GM21526 (cell line): ENCODE data around the gene ARL15.

Experiments used
- ATAC-seq: cut with Tn5 transposase; IDR thresholded peaks from one replicate; pipeline ENCODE4 v1.9.1; 2021; ENCODE audit warnings: moderate library complexity; ENCODE audit not compliant: unreplicated experiment, low FRiP score

ARL15 gene

DNA sequence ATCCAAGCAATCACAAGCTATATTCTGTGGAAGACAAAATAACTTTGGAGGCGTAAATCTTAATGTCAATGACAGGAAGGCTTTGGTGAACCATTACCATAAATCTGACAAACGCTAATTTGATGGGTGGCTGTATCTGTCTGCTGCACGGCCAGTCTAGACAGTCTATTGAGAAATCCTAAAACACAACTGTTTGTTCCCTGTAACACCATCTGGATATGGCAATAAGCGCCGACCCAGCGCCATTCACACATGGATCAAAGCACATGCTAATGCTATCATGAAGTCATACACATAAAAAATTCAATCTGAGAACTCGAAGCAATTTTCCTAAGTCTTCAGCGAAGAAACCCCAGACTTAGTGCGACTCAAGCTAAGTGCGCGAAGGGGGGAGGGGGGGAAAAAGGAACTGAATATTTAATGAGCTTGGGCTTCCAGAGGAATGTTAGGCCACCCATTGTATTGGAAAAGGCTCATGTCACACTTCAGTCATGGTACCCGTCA, 95.1 kb downstream of the ARL15 start:
- no peak for ATAC-seq

GRCh38 chr5:54214722-54215121, 95.7 kb downstream of the ARL15 start:
- ATAC-seq: no peak

GRCh38 chr5:54212331-54212730, 98.0 kb downstream of the ARL15 start:
- no peak for ATAC-seq

DNA sequence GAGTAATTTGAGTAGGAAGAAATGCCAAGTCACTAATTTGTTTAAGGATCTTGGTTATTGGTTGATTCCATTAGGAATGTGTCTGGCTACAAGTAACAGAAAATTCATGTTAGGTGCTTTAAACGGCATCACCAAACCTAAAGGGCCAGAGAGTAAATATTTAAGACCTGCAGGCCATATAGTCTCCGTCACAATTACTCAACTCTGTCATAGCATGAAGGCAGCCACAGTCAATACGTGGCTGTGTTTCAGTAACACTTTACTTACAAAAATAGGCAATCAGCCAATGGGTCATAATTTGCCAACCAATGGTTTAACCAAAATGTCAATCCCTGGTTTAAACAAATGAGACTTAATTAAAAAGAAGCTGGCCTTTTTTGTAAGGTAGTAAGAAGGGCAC, 98.5 kb downstream of the ARL15 start:
- no peak for ATAC-seq

- no peak for ATAC-seq
These were observed 102.8 kb downstream of the ARL15 start for GRCh38 chr5:54207566-54207965.

DNA sequence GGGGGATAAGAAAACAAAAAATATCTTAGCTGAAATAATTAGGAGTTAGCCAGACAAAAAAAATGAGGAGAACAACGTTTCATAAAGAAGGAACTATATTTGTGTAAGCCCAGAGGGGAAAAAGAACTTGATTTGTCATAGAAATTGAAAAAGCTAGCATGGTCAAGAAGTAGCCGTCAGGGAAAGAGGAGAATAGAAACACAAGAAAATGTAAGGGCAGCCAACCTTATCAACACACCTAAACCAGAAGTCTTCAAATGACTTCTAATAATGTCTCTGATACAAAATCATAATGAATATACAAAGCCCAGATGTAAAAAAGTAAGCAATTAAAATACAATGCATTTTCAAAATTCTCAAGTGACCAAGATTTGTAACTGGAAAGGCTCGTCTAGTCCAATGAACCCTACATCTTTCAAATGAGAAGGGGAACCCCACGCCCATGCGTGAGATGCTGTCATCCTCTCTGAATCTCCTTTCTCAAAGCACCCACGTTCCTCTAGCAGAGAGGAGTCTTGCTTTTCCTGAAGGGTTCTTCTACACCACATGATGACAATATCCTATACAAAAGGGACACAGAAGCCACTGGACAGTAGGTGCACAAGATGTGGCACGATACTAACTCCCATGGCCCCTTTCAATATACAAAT, 103.7 kb downstream of the ARL15 start:
- no peak for ATAC-seq

GRCh38 chr5:54205918-54206317, 104.5 kb downstream of the ARL15 start:
- ATAC-seq: no peak

GRCh38 chr5:54205453-54205852, 104.9 kb downstream of the ARL15 start:
- no peak for ATAC-seq

GRCh38 chr5:54197018-54197417, 113.4 kb downstream of the ARL15 start:
- ATAC-seq: no peak

DNA sequence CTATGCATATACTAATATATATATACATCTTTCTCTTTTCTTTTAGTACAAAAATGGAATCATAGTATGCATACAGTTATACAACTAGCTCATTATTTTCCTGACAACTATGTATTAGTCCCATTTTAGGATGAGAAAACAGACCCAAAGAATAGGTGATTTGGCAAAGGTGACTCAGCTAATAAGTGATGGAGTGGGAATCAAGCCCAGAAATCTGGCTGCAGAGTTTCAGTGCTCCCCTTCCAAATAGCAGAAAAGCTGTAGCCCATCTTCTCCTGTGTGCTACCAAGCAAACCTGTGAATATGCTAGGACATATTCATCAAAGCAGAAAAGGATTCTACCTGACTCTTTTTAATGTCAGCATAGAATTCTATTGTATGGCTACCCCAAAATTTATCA, 114.7 kb downstream of the ARL15 start:
- ATAC-seq: no peak

DNA sequence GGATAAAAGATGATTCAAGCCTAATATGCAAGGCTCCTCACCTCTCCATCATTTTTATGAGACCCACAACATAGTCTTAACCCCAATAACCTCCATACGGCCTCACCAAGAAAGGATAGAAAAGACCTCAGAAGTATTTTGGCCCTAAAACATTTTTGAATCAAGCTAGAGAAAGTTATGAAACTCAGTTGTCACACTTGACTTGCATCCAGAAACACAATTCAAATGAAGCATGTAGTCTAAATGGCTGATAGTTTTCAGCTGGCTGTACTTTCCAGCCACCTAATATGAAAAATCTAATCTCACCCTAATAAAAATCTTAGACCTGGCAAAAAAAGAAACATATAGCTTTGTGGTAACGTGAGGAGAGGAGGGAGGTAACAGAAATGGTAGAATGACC, 116.1 kb downstream of the ARL15 start:
- ATAC-seq: no peak

- ATAC-seq: no peak
These were observed 122.7 kb downstream of the ARL15 start for GRCh38 chr5:54187694-54188093.

- no peak for ATAC-seq
These were observed 123.4 kb downstream of the ARL15 start for GRCh38 chr5:54186912-54187445.

GRCh38 chr5:54186108-54186507, 124.3 kb downstream of the ARL15 start:
- ATAC-seq: no peak

GRCh38 chr5:54184806-54185205, 125.6 kb downstream of the ARL15 start:
- ATAC-seq: no peak

DNA sequence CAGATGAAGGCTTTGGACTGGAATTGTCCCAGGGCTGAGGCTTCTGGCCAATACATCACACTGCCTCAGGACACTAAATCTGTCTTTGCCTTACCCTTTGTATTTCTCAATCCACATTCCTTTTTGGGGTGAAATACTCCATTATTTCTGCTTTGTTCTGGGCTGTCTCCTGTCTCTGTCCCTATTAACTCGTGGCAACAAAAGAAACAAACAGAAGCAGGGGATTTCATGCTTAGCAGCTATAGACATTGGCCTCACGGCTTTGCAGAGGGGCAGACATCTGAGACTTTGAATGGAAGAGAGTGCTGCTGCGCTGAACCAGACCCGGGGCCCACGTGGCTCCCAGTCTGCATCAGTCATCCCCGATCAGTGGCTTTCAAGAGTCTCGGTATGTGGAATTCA, 129.7 kb downstream of the ARL15 start:
- no peak for ATAC-seq

- no peak for ATAC-seq
These were observed 131.4 kb downstream of the ARL15 start for GRCh38 chr5:54178991-54179390.

DNA sequence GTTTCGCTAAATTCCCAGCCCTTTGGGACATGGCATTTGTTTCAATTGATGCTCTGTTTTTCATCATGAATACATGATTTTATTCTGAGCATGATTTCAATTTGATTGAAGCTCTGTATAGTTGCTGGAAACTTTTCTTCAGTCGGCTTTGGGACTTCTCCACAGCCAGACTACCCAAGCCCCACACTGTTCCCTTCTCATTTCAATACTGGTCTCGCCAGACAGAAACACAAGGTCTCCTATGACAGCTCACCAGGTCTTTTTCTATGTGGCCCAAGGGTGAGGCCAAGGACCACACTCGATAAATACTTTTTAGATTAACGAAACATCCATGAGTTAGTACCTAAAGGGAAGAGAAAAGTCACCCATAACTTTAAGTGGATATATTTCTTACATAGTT, 132.2 kb downstream of the ARL15 start:
- ATAC-seq: no peak

DNA sequence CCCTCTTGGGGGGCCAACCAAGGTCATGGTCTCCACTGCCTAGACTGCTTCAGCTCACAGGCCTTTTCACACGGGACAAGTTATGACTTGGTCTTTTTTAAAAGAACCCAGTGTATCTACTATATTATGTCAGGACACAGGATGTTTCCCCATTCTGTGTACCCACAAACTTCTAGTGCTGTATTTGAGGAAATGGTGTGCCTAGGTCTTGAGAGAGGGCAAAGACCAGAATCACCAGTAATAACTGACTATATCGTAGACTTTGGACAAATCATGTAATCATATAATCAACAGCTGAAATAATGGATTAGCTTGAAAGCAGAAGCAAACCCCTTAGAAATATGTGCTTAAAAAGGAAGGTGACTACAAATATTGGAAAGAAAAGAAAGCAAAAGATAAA, 133.3 kb downstream of the ARL15 start:
- no peak for ATAC-seq

DNA sequence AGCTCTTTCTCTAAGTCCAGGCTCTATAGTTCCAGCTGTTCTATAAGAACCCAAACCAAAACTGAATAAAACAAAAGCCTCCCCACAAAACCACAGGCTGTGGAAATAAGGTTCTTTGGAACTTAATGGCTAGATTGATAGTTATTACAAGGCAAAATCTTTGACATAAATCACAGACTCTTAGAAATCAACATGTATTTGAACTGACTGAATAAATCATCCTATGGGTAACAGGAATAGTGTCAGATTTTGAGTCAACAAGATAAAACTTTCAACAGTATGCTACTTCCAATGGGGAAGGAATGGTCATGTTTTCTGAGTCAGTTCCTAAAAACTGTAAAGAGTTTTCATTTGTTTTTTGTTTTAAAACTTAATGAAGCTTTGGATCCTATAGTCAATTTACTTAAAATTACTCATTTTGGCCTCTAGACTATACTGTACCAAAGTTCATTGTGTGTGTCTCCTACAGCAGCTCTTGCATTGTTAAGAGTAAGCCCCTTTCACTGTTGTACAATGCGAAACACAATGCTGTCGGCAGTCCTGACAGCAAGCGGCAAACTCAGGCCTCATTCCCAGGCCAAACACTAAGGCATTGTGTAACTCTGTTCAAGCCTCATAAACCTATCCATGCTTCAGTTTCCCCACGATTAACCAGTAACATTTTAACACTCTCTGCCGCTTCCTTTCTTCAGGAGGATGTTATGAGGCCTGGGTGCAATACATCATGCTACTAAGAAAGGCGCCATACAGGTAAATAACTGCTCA, 134.1 kb downstream of the ARL15 start:
- ATAC-seq: no peak

DNA sequence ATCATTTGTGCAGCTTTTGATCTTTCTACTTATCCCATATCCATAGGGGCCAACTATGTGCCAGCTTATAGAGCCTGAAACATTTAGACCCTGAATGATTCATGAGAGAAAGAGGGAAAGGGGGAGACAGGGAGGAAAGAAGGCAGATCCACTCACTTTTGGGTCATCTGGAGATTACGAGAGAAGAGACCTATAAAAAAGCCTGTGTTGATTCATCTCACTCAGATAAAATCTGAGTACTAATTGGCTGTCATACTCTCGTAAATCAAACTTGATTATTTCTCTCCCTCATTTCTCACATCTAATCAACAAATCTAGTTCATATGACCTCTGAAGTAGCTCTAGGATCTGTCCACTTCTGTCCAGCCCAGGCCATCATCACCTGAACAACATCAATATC, 137.1 kb downstream of the ARL15 start:
- ATAC-seq: no peak
